ENCODE measurements around the gene SPRED2. TPM values are rescaled to one million over a fixed set of nuclear protein-coding genes. Genes with fewer than 3 reads are reported as not detected.

The SPRED2 gene
- total and polyA plus RNA-seq, 8 donors, result 6.4 to 23.3 (median 11.5) TPM

GRCh38 chr2:65478498-65479135 lies 46.2 kb upstream of the SPRED2 start:
- WGBS, 5 donors, result 85 to 90% (median 87%) methylated on average over 7 of the region's 7 CpGs
- Histone ChIP-seq H3K36me3 (no peaks in the 10 kb centered on the region), H3K4me1 (no peaks in the 10 kb centered on the region), H3K27ac (no peak overlapping the region), H3K27me3 (no peaks in the 10 kb centered on the region), H3K4me3 (no peak overlapping the region), H3K9me3 (peaks cover 0 to 18% (median 7%) of the 10 kb centered on the region in 4 donors)
- intact Hi-C loops (cut with DNase I; ENCODE audit: low total_unique reads), result no loop called here
- TF ChIP-seq CTCF (IDR thresholded peaks at IDR 0.05) (no peak), POLR2A (IDR thresholded peaks at IDR 0.05) (no peak), POLR2AphosphoS5 (IDR thresholded peaks at IDR 0.05) (no peak), EP300 (IDR thresholded peaks at IDR 0.05) (no peak)
- DNase-seq, result no peak

GRCh38 chr2:65477590-65477989 lies 45.2 kb upstream of the SPRED2 start:
- Histone ChIP-seq H3K27me3 (no peaks in the 10 kb centered on the region), H3K9me3 (peaks cover 0 to 18% (median 7%) of the 10 kb centered on the region in 4 donors), H3K36me3 (no peaks in the 10 kb centered on the region), H3K4me1 (no peaks in the 10 kb centered on the region), H3K4me3 (no peak overlapping the region), H3K27ac (no peak overlapping the region)
- TF ChIP-seq POLR2A (IDR thresholded peaks at IDR 0.05), result no peak
- no peak for TF ChIP-seq EP300 (IDR thresholded peaks at IDR 0.05)
- TF ChIP-seq POLR2AphosphoS5 (IDR thresholded peaks at IDR 0.05), result no peak
- no peak for TF ChIP-seq CTCF (IDR thresholded peaks at IDR 0.05)
- DNase-seq, result no peak
- intact Hi-C loops (cut with DNase I; ENCODE audit: low total_unique reads), result no loop called here
- 32 to 44% (median 39%) methylated on average over 4 of the region's 4 CpGs for WGBS, 5 donors

DNA sequence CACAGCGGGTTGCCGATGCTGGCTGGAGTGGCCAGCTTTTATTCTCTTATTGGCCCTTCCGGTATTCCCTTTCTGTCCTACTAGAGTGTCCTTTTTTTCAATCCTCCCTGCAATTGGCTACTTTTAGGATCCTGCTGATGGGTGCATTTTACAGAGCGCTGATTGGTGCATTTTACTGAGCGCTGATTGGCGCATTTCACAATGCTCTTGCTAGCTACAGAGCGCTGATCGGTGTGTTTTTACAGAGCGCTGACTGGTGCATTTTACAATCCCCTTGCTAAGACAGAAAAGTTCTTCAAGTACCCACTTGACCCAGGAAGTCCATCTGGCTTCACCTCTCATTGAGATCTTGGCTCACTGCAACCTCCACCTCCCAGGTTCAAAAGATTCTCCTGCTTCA lies 44.4 kb upstream of the SPRED2 start:
- no peak overlapping the region for H3K27ac ChIP-seq
- 95 to 99% (median 98%) methylated on average over 9 of the region's 9 CpGs for WGBS, 5 donors
- H3K36me3 ChIP-seq, result no peaks in the 10 kb centered on the region
- H3K9me3 ChIP-seq, result peaks cover 0 to 18% (median 7%) of the 10 kb centered on the region in 4 donors
- no peaks in the 10 kb centered on the region for H3K4me1 ChIP-seq
- no peaks in the 10 kb centered on the region for H3K27me3 ChIP-seq
- DNase-seq, result no peak
- intact Hi-C loops (cut with DNase I; ENCODE audit: low total_unique reads), result no loop called here
- TF ChIP-seq EP300 (IDR thresholded peaks at IDR 0.05), result no peak
- no peak for TF ChIP-seq CTCF (IDR thresholded peaks at IDR 0.05)
- TF ChIP-seq POLR2A (IDR thresholded peaks at IDR 0.05), result no peak
- TF ChIP-seq POLR2AphosphoS5 (IDR thresholded peaks at IDR 0.05), result no peak
- no peak overlapping the region for H3K4me3 ChIP-seq

DNA sequence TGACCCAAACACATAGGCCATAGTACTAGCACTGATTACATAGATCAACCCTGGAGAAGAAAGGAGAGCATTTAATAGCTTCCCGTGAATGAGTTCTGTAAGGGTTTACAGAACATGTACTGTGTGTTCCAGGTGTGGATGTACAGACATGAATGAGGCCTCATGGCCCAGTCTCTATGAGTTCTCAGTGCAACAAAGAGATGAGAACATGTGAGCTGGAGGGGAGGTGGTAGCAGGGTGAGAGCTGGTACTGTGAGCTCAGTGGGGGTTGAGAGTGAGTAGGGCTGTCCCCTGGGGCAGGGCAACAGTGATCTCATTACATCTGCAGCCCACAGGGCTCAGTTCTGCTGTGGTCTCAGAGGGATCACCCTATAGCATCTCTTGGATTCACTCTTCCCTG lies 42.6 kb upstream of the SPRED2 start:
- H3K4me3 ChIP-seq, result no peak overlapping the region
- H3K9me3 ChIP-seq, result peaks cover 0 to 18% (median 7%) of the 10 kb centered on the region in 4 donors
- intact Hi-C loops (cut with DNase I; ENCODE audit: low total_unique reads), result no loop called here
- no peaks in the 10 kb centered on the region for H3K27me3 ChIP-seq
- 78 to 96% (median 90%) methylated on average over 1 of the region's 1 CpG for WGBS, 5 donors
- TF ChIP-seq CTCF (IDR thresholded peaks at IDR 0.05) (no peak), POLR2A (IDR thresholded peaks at IDR 0.05) (no peak), EP300 (IDR thresholded peaks at IDR 0.05) (no peak), POLR2AphosphoS5 (IDR thresholded peaks at IDR 0.05) (no peak)
- DNase-seq, result no peak
- no peaks in the 10 kb centered on the region for H3K36me3 ChIP-seq
- H3K27ac ChIP-seq, result no peak overlapping the region
- no peaks in the 10 kb centered on the region for H3K4me1 ChIP-seq

Data from stomach (tissue), 9 donors.